G401.6 (cell line): ENCODE results near the gene NR2E1.

Experiments used
- FAIRE-seq: peaks from 2 replicates; lab custom pipeline; 2012; peaks lifted over from hg19 to GRCh38; lab: Jason Lieb, UNC

NR2E1 gene

GRCh38 chr6:108165714-108166663 is at the start of gene NR2E1:
Gene NR2E1, plus strand, starts transcription at chr6:108166022. Its CDS starts 744 bp downstream, at chr6:108166766.
- no peak for FAIRE-seq

GRCh38 chr6:108116546-108117426 is 49.0 kb upstream of the NR2E1 start:
- no peak for FAIRE-seq

GRCh38 chr6:108117427-108118358 is 48.1 kb upstream of the NR2E1 start:
- no peak for FAIRE-seq

GRCh38 chr6:108118359-108118724 is 47.5 kb upstream of the NR2E1 start:
- no peak for FAIRE-seq

- no peak for FAIRE-seq
Measured at GRCh38 chr6:108118810-108119768, 46.7 kb upstream of the NR2E1 start.

GRCh38 chr6:108119769-108120141 is 46.1 kb upstream of the NR2E1 start:
- no peak for FAIRE-seq

- FAIRE-seq: no peak
Measured at GRCh38 chr6:108120311-108120710, 45.5 kb upstream of the NR2E1 start.

- FAIRE-seq: no peak
Measured at GRCh38 chr6:108121612-108122011, 44.2 kb upstream of the NR2E1 start.

- no peak for FAIRE-seq
Measured at GRCh38 chr6:108123481-108123929, 42.3 kb upstream of the NR2E1 start.

GRCh38 chr6:108123946-108124345 is 41.9 kb upstream of the NR2E1 start:
- FAIRE-seq: no peak

GRCh38 chr6:108127056-108127455 is 38.8 kb upstream of the NR2E1 start:
- FAIRE-seq: no peak

- FAIRE-seq: no peak
Measured at GRCh38 chr6:108127826-108128225, 38.0 kb upstream of the NR2E1 start.

GRCh38 chr6:108130262-108130661 is 35.6 kb upstream of the NR2E1 start:
- no peak for FAIRE-seq

- no peak for FAIRE-seq
Measured at GRCh38 chr6:108132863-108133262, 33.0 kb upstream of the NR2E1 start.

- peak; percentile 65 for FAIRE-seq
Measured at GRCh38 chr6:108133594-108134179, 32.1 kb upstream of the NR2E1 start.

- FAIRE-seq: peak; percentile 30
Measured at GRCh38 chr6:108134213-108134970, 31.4 kb upstream of the NR2E1 start.

- no peak for FAIRE-seq
Measured at GRCh38 chr6:108142240-108142639, 23.6 kb upstream of the NR2E1 start.

GRCh38 chr6:108145639-108146038 is 20.2 kb upstream of the NR2E1 start:
- FAIRE-seq: no peak

GRCh38 chr6:108152446-108152845 is 13.4 kb upstream of the NR2E1 start:
- no peak for FAIRE-seq
